Nasal cavity respiratory epithelium epithelial cell of viscerocranial mucosa (primary cell): Measurements from ENCODE around the gene COL18A1. TPM values are rescaled to one million over a fixed set of nuclear protein-coding genes. Genes with fewer than 3 reads are reported as not detected.

ENCODE experiments used
- total RNA-seq: library from RNA; depleted of rRNA; stranded (reverse); fragments of >200 nt; gene quantifications from 2 replicates; pipeline ENCODE4 v1.2.3, GENCODE V29; 2014

The COL18A1 gene
- 32.8 and 41.7 TPM in 2 replicates for total RNA-seq

DNA sequence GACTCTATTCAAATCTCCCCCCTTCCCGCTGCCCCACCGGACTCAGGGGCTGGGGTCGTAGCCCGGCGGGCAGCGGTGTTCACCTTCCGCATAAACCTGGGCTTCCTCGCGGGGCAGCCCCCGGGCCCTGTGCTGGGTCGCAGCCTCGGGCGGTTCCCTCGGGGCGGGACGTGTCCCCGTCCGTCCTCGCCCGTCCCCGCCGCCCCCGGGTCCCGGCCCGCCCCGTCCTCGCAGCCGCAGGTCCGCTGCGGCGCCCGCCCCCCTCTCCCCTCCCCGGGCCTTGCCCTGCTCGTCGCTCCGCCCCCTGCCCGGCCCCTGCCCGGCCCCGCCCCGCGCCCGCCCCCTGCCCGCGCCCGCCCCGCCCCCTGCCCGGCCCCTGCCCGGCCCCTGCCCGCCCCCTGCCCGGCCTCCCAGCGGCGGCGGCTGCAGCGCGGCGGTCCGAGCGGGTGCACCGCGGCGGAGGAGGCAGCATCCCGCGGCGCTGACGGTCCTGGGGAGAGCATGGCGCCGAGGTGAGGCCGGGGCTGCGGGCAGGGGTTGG is at the start of gene COL18A1:
Gene COL18A1, plus strand, starts transcription at position 436 of the 541 bp plus-strand sequence. Its CDS starts 66 bp downstream, at position 502.

DNA sequence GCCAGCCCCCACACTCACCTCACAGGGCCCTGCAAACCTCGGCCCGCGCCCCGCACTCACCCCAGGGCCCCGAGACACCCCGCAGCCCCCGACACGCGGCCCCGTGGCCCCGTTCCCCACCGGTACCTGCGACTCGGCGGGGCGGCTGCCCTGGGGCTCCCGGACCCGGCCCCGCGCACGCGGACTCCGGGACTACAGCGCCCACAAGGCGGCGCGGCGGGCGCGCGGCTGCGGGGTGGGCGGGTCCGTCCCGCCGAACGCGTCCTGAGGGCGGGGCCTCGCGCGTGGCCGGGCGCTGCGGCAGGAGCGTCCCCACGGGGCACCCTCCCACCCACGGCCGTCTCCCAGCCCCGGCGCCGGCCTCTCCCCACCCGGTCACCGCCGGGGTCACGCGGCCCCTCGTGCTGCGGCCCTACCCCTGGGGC is 137.3 kb downstream of the COL18A1 start, which contains the start of gene SLC19A1:
Gene SLC19A1, minus strand, starts transcription at position 199 of the 425 bp plus-strand sequence. CDS start 4,481 bp downstream, outside the sequence.

Other genes with a start within 250 kb of the COL18A1 start
- 10.6 and 17.7 TPM in 2 replicates for gene POFUT2, start 117.3 kb upstream of the COL18A1 start, total RNA-seq
- 5.5 and 7.8 TPM in 2 replicates for gene SLC19A1, start 137.3 kb downstream of the COL18A1 start, total RNA-seq
- 0.21 TPM in 1 of 2 replicates, not detected in the other for gene PCBP3, start 238.6 kb downstream of the COL18A1 start, total RNA-seq